Ovary (tissue), 9 donors: ENCODE measurements around the gene ADGRA1. TPM values are rescaled to one million over a fixed set of nuclear protein-coding genes. Genes with fewer than 3 reads are reported as not detected.

ENCODE experiments used
- DNase-seq, 5 donors: peaks; one replicate each; pipeline ENCODE4 v3.0.0-alpha.2; 2019 to 2020
- H3K27ac ChIP-seq, 2 donors: fragments of 200-600 bp; one replicate each; pipeline versions ENCODE4 v1.5.1 to v1.8.0; 2019 to 2022
- H3K27me3 ChIP-seq: fragments of 200-600 bp; one replicate; pipeline ENCODE4 v1.8.0; 2022
- H3K36me3 ChIP-seq: fragments of 200-600 bp; sonication (generic); one replicate; pipeline ENCODE4 v1.5.1; 2019
- H3K4me1 ChIP-seq: one replicate; pipeline ENCODE4 v1.8.1; 2013; ENCODE audit warnings: mild to moderate bottlenecking, moderate library complexity; ENCODE audit not compliant: insufficient read depth
- H3K4me3 ChIP-seq: fragments of 200-600 bp; sonication (generic); one replicate; pipeline ENCODE4 v1.5.1; 2017
- H3K9me3 ChIP-seq, 2 donors: fragments of 200-600 bp in 1 of 2; sonication (generic) in 1 of 2; one replicate each; pipeline versions ENCODE4 v1.5.1 to v1.8.1; 2013 to 2019; ENCODE audit warnings: mild to moderate bottlenecking in 1 of 2, moderate library complexity in 1 of 2
- EP300 ChIP-seq: sonication (generic); formaldehyde crosslinking; IDR thresholded peaks from one replicate; pipeline ENCODE4 v1.6.1; 2017; ENCODE audit warnings: antibody characterized with exemption
- POLR2A ChIP-seq: fragments of 450-650 bp; IDR thresholded peaks from one replicate; pipeline ENCODE4 v1.6.1; 2017; ENCODE audit warnings: antibody characterized with exemption, mild to moderate bottlenecking, moderate library complexity
- WGBS, 3 donors: extraction: QIAGEN DNeasy Blood & Tissue Kit in 1 of 3; methylation state at CpG; one replicate each; pipeline versions ENCODE4 v1.1.5 to v1.1.7; 2013 to 2017; 5-methylcytosine and 5-hydroxymethylcytosine counted together
- intact Hi-C, 4 donors: fragments of 100-400 bp; cut with DNase I; formaldehyde crosslinking; loops; one replicate each; pipeline versions ENCODE4 v1.11.0 to v1.15.1; 2022 to 2023
- polyA plus RNA-seq, 2 donors: library from polyadenylated mRNA; stranded (reverse); fragments of 200-250 nt in 1 of 2; fragments of 350-450 nt in 1 of 2; fragmentation: Illumina TruSeq in 1 of 2; extraction: RNeasy Lipid Tissue Mini Kit (QIAGEN cat#74804) in 1 of 2; gene quantifications; one replicate each; pipeline ENCODE4 v1.2.3, GENCODE V29; 2013 to 2014
- total RNA-seq, 7 donors: library from RNA; depleted of rRNA in 2 of 7; stranded (reverse); fragments of >200 nt in 2 of 7; fragmentation: NEBNext Ultra II Directional in 3 of 7; extraction: Animal tissue kit (Norgen Biotek cat#: 25700) in 3 of 7; gene quantifications; one replicate each; pipeline versions ENCODE4 v1.1.0 to v1.2.4, GENCODE V29; 2016 to 2023
- TF ChIP-seq, protein P1 (sequence below), 3 donors: fragments of 450-650 bp in 2 of 3; fragments of 200-600 bp in 1 of 3; IDR thresholded peaks; one replicate each; pipeline versions ENCODE4 v1.5.1 to v1.8.0; 2016 to 2022; ENCODE audit warnings: antibody characterized with exemption in 3 of 3, mild to moderate bottlenecking in 1 of 3
- donor health status: DM: no; HTN: no; CAD: no; lungs with moderate emphysema.
- donor health status: DM: no; HTN: no; CAD: no.
- donor health status: Bipolar disorder and iron deficiency.
- donor health status: DM: yes; HTN: yes; CAD: no.
- donor health status: DM: no; HTN: no; CAD: no.
- donor health status: DM: yes; HTN: yes; CAD: no.

The ADGRA1 gene
- total and polyA plus RNA-seq, 9 donors: 0.07 to 0.92 (median 0.13) TPM; not detected in 5

DNA sequence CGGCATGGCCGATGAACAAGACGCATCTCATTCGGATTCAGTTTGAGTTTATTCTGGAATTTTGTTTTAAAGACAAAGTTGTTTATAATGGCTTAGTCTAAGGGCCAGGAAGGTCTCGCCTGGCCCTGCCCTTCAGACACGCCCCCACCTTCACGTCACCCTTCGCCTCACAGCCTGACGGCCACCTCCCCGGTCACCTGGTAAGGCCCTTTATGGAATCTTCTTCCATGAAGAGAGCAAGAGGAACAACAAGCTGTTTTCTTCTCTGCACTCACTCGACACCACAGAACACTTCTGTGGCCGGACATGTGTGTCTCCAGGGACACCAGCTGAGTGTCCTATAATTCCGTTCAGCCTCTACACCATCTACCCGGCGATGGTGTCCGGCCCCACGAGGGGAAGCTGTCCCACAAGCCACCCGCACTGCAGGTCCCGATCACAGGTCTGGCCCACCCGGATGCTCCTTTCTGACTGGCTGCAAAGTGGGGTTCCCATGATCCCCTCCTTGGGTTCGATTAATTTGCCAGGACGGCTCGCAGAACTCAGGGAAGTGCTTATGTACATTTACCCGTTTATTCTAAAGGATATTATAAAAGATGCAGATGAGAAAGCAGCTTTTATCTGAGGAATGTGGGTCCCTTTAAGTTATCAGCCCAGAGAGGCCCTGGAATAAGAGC, 54.9 kb downstream of the ADGRA1 start:
- Histone ChIP-seq H3K27me3 (no peaks in the 10 kb centered on the region), H3K4me3 (no peak overlapping the region), H3K36me3 (no peaks in the 10 kb centered on the region), H3K27ac (no peak overlapping the region), H3K9me3 (no peaks in the 10 kb centered on the region), H3K4me1 (no peaks in the 10 kb centered on the region)
- TF ChIP-seq, protein P1, sequence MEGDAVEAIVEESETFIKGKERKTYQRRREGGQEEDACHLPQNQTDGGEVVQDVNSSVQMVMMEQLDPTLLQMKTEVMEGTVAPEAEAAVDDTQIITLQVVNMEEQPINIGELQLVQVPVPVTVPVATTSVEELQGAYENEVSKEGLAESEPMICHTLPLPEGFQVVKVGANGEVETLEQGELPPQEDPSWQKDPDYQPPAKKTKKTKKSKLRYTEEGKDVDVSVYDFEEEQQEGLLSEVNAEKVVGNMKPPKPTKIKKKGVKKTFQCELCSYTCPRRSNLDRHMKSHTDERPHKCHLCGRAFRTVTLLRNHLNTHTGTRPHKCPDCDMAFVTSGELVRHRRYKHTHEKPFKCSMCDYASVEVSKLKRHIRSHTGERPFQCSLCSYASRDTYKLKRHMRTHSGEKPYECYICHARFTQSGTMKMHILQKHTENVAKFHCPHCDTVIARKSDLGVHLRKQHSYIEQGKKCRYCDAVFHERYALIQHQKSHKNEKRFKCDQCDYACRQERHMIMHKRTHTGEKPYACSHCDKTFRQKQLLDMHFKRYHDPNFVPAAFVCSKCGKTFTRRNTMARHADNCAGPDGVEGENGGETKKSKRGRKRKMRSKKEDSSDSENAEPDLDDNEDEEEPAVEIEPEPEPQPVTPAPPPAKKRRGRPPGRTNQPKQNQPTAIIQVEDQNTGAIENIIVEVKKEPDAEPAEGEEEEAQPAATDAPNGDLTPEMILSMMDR (IDR thresholded peaks at IDR 0.05): no peak
- TF ChIP-seq EP300 (no peak), POLR2A (no peak)
- WGBS, 3 donors: 82 to 87% (median 85%) methylated on average over 24 of the region's 24 CpGs
- DNase-seq: peak in 2 of 5 donors; percentile 12 to 22
- intact Hi-C loops: loop anchor here in 1 of 4 donors (5.0 kb wide), 1 partner anchor 175 kb away; no protein-coding TSS in a partner anchor

GRCh38 chr10:133143200-133143533, 55.4 kb downstream of the ADGRA1 start:
- intact Hi-C loops: loop anchor here in 1 of 4 donors (5.0 kb wide), 1 partner anchor 174 kb away; no protein-coding TSS in a partner anchor
- H3K9me3 ChIP-seq: no peaks in the 10 kb centered on the region
- H3K4me1 ChIP-seq: no peaks in the 10 kb centered on the region
- peak in 2 of 5 donors; percentile 4 to 25 for DNase-seq
- H3K36me3 ChIP-seq: no peaks in the 10 kb centered on the region
- no peaks in the 10 kb centered on the region for H3K27me3 ChIP-seq
- WGBS, 3 donors: 57 to 65% (median 61%) methylated on average over 10 of the region's 10 CpGs
- no peak overlapping the region for H3K27ac ChIP-seq
- TF ChIP-seq, protein P1 (IDR thresholded peaks at IDR 0.05): no peak
- TF ChIP-seq POLR2A (no peak), EP300 (no peak)
- no peak overlapping the region for H3K4me3 ChIP-seq

DNA sequence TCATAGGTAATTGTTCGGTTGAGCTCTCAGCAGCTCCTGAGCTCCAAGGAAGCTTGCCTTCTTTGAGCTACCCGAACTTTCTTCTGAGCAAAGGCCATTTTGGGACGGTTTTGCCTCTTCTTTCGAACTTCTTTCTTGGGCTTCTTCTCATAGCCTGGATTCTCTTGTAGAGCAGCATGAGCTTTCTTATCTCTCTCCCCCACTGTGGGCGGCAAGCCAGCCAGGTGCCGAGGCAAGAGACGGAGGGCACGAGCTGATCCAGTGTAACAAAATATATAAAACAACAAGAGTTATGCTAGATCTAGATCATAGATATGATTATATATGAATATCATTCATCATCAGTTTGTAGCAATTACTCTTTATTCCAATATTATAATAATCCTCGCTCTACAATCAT, 55.8 kb downstream of the ADGRA1 start:
- 31 to 43% (median 39%) methylated on average over 9 of the region's 9 CpGs for WGBS, 3 donors
- DNase-seq: peak in 2 of 5 donors; percentile 10 to 38
- TF ChIP-seq EP300 (no peak), POLR2A (no peak)
- TF ChIP-seq, protein P1 (IDR thresholded peaks at IDR 0.05): no peak
- intact Hi-C loops: loop anchor here in 1 of 4 donors (5.0 kb wide), 1 partner anchor 174 kb away; no protein-coding TSS in a partner anchor
- H3K4me3 ChIP-seq: no peak overlapping the region
- H3K9me3 ChIP-seq: no peaks in the 10 kb centered on the region
- no peaks in the 10 kb centered on the region for H3K4me1 ChIP-seq
- H3K36me3 ChIP-seq: no peaks in the 10 kb centered on the region
- no peaks in the 10 kb centered on the region for H3K27me3 ChIP-seq
- H3K27ac ChIP-seq: no peak overlapping the region

DNA sequence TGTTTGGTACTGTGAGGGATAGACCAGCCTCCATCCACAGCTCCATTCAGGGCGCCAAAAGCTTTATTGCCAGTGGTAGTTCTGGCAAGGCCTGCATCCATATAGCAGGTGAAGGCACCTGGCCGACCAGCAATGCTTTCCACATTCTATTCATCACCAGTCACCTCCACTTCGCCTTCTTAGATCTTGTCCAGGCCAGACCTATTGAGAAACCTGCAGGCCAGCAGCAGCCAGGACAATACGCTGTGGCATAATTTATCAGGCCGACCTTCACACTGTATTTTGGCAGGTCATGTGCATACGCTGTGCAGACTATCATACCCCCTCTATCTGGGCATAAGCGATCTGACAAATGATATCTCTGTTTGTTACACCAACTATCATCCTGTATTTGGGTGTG, 57.0 kb downstream of the ADGRA1 start:
- peak in 3 of 5 donors; percentile 3 to 17 (median 5) for DNase-seq
- intact Hi-C loops: loop anchor here in 1 of 4 donors (5.0 kb wide), 1 partner anchor 173 kb away; no protein-coding TSS in a partner anchor

More for the DNA sequence above, 57.0 kb downstream of the ADGRA1 start:
- Histone ChIP-seq H3K4me3 (no peak overlapping the region), H3K27me3 (no peaks in the 10 kb centered on the region), H3K36me3 (no peaks in the 10 kb centered on the region), H3K27ac (no peak overlapping the region), H3K9me3 (no peaks in the 10 kb centered on the region), H3K4me1 (no peaks in the 10 kb centered on the region)
- 83 to 88% (median 87%) methylated on average over 7 of the region's 7 CpGs for WGBS, 3 donors
- TF ChIP-seq, protein P1 (IDR thresholded peaks at IDR 0.05): no peak
- no peak for TF ChIP-seq EP300
- no peak for TF ChIP-seq POLR2A
